CD14-positive monocyte (primary cell): Measurements from ENCODE around the gene NLN. TPM values are rescaled to one million over a fixed set of nuclear protein-coding genes. Genes with fewer than 3 reads are reported as not detected.

Experiments used
- DNase-seq, 3 donors: peaks; one replicate each; pipeline ENCODE4 v3.0.0-alpha.2; 2011 to 2022
- H2AFZ ChIP-seq: 2 replicates; pipeline ENCODE4 v1.6.0; 2012; ENCODE audit warnings: mild to moderate bottlenecking, low read depth, low read length, inconsistent platforms; ENCODE audit not compliant: insufficient read depth, poor library complexity, severe bottlenecking
- H3K27ac ChIP-seq, 2 donors: 1 replicate in 1 of 2; 2 replicates in 1 of 2; pipeline ENCODE4 v1.5.1; 2012 to 2013; ENCODE audit warnings: low read length in 2 of 2, control low read depth in 1 of 2, inconsistent platforms in 1 of 2, low read depth in 1 of 2, mild to moderate bottlenecking in 1 of 2
- H3K27me3 ChIP-seq, 2 donors: one replicate each; pipeline versions ENCODE4 v1.6.0 to v1.6.1; 2011 to 2013; ENCODE audit warnings: low read length in 2 of 2; ENCODE audit not compliant: control insufficient read depth in 2 of 2, insufficient read depth in 2 of 2
- H3K36me3 ChIP-seq, 2 donors: replicated peaks in 1 of 2; 1 replicate in 1 of 2; 2 replicates in 1 of 2; pipeline versions ENCODE4 v1.5.1 to v1.6.1; 2012 to 2013; ENCODE audit warnings: low read length in 2 of 2, control low read depth in 1 of 2, inconsistent platforms in 1 of 2, mild to moderate bottlenecking in 1 of 2; ENCODE audit not compliant: insufficient read depth in 2 of 2, control insufficient read depth in 1 of 2
- H3K4me1 ChIP-seq, 2 donors: 1 replicate in 1 of 2; 2 replicates in 1 of 2; pipeline versions ENCODE4 v1.5.1 to v1.6.1; 2012 to 2013; ENCODE audit warnings: low read length in 2 of 2, control low read depth in 1 of 2, inconsistent platforms in 1 of 2, mild to moderate bottlenecking in 1 of 2, moderate library complexity in 1 of 2; ENCODE audit not compliant: insufficient read depth in 2 of 2, control insufficient read depth in 1 of 2
- H3K4me2 ChIP-seq: replicated peaks from 2 replicates; pipeline ENCODE3; 2012; ENCODE audit warnings: low read length, moderate library complexity, mild to moderate bottlenecking; ENCODE audit not compliant: poor library complexity, severe bottlenecking; ENCODE audit errors: extremely low read depth
- H3K4me3 ChIP-seq, 3 experiments: fragments of 200-600 bp in 1 of 3; sonication (generic) in 1 of 3; replicated peaks in 1 of 3; 1 replicate in 2 of 3; 2 replicates in 1 of 3; pipeline ENCODE4 v1.5.1; 2011 to 2013; ENCODE audit warnings: low read length in 3 of 3, mild to moderate bottlenecking in 3 of 3, control low read depth in 2 of 3, low read depth in 2 of 3, inconsistent platforms in 1 of 3, moderate library complexity in 1 of 3
- H3K79me2 ChIP-seq: 2 replicates; pipeline ENCODE4 v1.6.0; 2012; ENCODE audit warnings: mild to moderate bottlenecking, control low read depth, inconsistent platforms, low read length, moderate library complexity; ENCODE audit not compliant: insufficient read depth
- H3K9ac ChIP-seq: 2 replicates; pipeline ENCODE4 v1.6.0; 2017; ENCODE audit warnings: low read length, mild to moderate bottlenecking; ENCODE audit not compliant: insufficient read depth, poor library complexity, severe bottlenecking
- H3K9me3 ChIP-seq, 2 donors: replicated peaks in 1 of 2; 1 replicate in 1 of 2; 2 replicates in 1 of 2; pipeline versions ENCODE4 v1.5.1 to v1.6.1; 2012 to 2013; ENCODE audit warnings: low read length in 2 of 2, control low read depth in 1 of 2; ENCODE audit not compliant: control insufficient read depth in 1 of 2, insufficient read depth in 1 of 2
- H4K20me1 ChIP-seq: 2 replicates; pipeline ENCODE4 v1.6.0; 2012; ENCODE audit warnings: mild to moderate bottlenecking, low read length, control low read depth, moderate library complexity; ENCODE audit not compliant: insufficient read depth
- H3K27ac Mint-ChIP-seq, 7 donors: one replicate each; pipeline ENCODE4 v1.8.0; 2020; ENCODE audit warnings: mild to moderate bottlenecking in 7 of 7, mixed read lengths in 7 of 7, moderate library complexity in 6 of 7, inconsistent platforms in 2 of 7
- H3K27me3 Mint-ChIP-seq, 3 donors: one replicate each; pipeline ENCODE4 v1.8.0; 2021 to 2022; ENCODE audit warnings: low read depth in 3 of 3, mild to moderate bottlenecking in 3 of 3, mixed read lengths in 3 of 3, moderate library complexity in 3 of 3, inconsistent platforms in 1 of 3
- H3K36me3 Mint-ChIP-seq, 2 donors: one replicate each; pipeline ENCODE4 v1.8.0; 2020; ENCODE audit warnings: mixed read lengths in 2 of 2, inconsistent platforms in 1 of 2, mild to moderate bottlenecking in 1 of 2
- H3K4me1 Mint-ChIP-seq: one replicate; pipeline ENCODE4 v1.8.0; 2020; ENCODE audit warnings: mild to moderate bottlenecking, mixed read lengths
- H3K4me3 Mint-ChIP-seq, 2 donors: one replicate each; pipeline ENCODE4 v1.8.0; 2020; ENCODE audit warnings: mild to moderate bottlenecking in 2 of 2, mixed read lengths in 2 of 2, moderate library complexity in 1 of 2
- H3K9me3 Mint-ChIP-seq, 7 donors: one replicate each; pipeline ENCODE4 v1.8.0; 2020 to 2022; ENCODE audit warnings: mixed read lengths in 7 of 7, mild to moderate bottlenecking in 6 of 7, moderate library complexity in 6 of 7, inconsistent platforms in 2 of 7
- CTCF ChIP-seq: fragments of 200-600 bp; IDR thresholded peaks from one replicate; pipeline ENCODE4 v1.8.0; 2022; ENCODE audit warnings: antibody characterized with exemption, mild to moderate bottlenecking
- WGBS: methylation state at CpG from one replicate; pipeline ENCODE4 v1.1.5; 2013; ENCODE audit warnings: missing lambda C conversion rate; ENCODE audit not compliant: insufficient coverage; 5-methylcytosine and 5-hydroxymethylcytosine counted together
- intact Hi-C, 2 donors: fragments of 100-400 bp; cut with micrococcal nuclease; formaldehyde crosslinking; loops; one replicate each; pipeline versions ENCODE4 v1.15.0 to v1.15.1; 2023
- polyA plus RNA-seq, 3 donors: library from polyadenylated mRNA; depleted of rRNA in 1 of 3; unstranded in 2 of 3; stranded (reverse) in 1 of 3; fragments of 300-500 nt in 2 of 3; fragments of >200 nt in 1 of 3; fragmentation: Illumina TruSeq in 2 of 3; gene quantifications; 1 replicate in 2 of 3; 2 replicates in 1 of 3; pipeline ENCODE4 v1.2.3, GENCODE V29; 2012 to 2021

Gene NLN
- polyA plus RNA-seq, 3 donors, result 8.7 to 39.2 (median 17.7) TPM

GRCh38 chr5:65823204-65823603 is 101.2 kb downstream of the NLN start:
- Histone ChIP-seq H3K4me3 (no peak overlapping the region), H3K4me2 (no peak overlapping the region)
- peaks cover 53% of the 10 kb centered on the region for H3K4me1 Mint-ChIP-seq

GRCh38 chr5:65823845-65824445 is 101.9 kb downstream of the NLN start:
- Mint-ChIP-seq H3K36me3 (peaks cover 27 to 36% of the 10 kb centered on the region in 2 donors), H3K27ac (no peak overlapping the region), H3K4me1 (peaks cover 48% of the 10 kb centered on the region), H3K4me3 (no peak overlapping the region), H3K9me3 (peaks cover 0 to 2% (median 0%) of the 10 kb centered on the region in 7 donors), H3K27me3 (no peaks in the 10 kb centered on the region)
- no peak overlapping the region for H3K4me3 ChIP-seq
- no peak for DNase-seq
- H3K4me1 ChIP-seq, result peaks cover 42 to 54% of the 10 kb centered on the region in 2 donors
- H2AFZ ChIP-seq, result no peak overlapping the region
- TF ChIP-seq CTCF, result no peak
- H3K9me3 ChIP-seq, result no peaks in the 10 kb centered on the region
- no CpG with 5 or more reads among the region's 4 CpGs for WGBS
- no peak overlapping the region for H3K4me2 ChIP-seq
- H3K9ac ChIP-seq, result no peak overlapping the region
- H3K79me2 ChIP-seq, result no peaks in the 10 kb centered on the region
- intact Hi-C loops, result loop anchor here in 1 of 2 donors (10.0 kb wide), 1 partner anchor 101 kb away; the partner anchor contains the start of gene ERBIN
- H4K20me1 ChIP-seq, result no peaks in the 10 kb centered on the region
- peaks cover 3 to 6% of the 10 kb centered on the region in 2 donors for H3K36me3 ChIP-seq
- H3K27me3 ChIP-seq, result no peaks in the 10 kb centered on the region
- no peak overlapping the region for H3K27ac ChIP-seq

More at GRCh38 chr5:65823204-65823603, 101.2 kb downstream of the NLN start:
- H3K27ac ChIP-seq, result no peak overlapping the region
- peaks cover 47 to 58% of the 10 kb centered on the region in 2 donors for H3K4me1 ChIP-seq
- H3K9me3 Mint-ChIP-seq, result peaks cover 0 to 2% (median 0%) of the 10 kb centered on the region in 7 donors
- peaks cover 30 to 41% of the 10 kb centered on the region in 2 donors for H3K36me3 Mint-ChIP-seq
- H3K27me3 ChIP-seq, result no peaks in the 10 kb centered on the region
- no peak for TF ChIP-seq CTCF
- H3K27ac Mint-ChIP-seq, result no peak overlapping the region
- intact Hi-C loops, result loop anchor here in 1 of 2 donors (10.0 kb wide), 1 partner anchor 102 kb away; the partner anchor contains the start of gene ERBIN
- no peak overlapping the region for H2AFZ ChIP-seq
- no peak for DNase-seq
- H4K20me1 ChIP-seq, result no peaks in the 10 kb centered on the region
- peaks cover 3 to 6% of the 10 kb centered on the region in 2 donors for H3K36me3 ChIP-seq
- H3K79me2 ChIP-seq, result no peaks in the 10 kb centered on the region
- WGBS, result no CpG with 5 or more reads among the region's 2 CpGs
- no peak overlapping the region for H3K4me3 Mint-ChIP-seq
- H3K9me3 ChIP-seq, result no peaks in the 10 kb centered on the region
- H3K27me3 Mint-ChIP-seq, result no peaks in the 10 kb centered on the region
- no peak overlapping the region for H3K9ac ChIP-seq
